Lung (tissue), 12 donors: ENCODE data around the gene UGT1A6. TPM values are rescaled to one million over a fixed set of nuclear protein-coding genes. Genes with fewer than 3 reads are reported as not detected.

Experiments used
- ATAC-seq: fragments of 200-7000 bp; cut with Tn5 transposase; one replicate; pipeline ENCODE4 v1.9.1; 2020; ENCODE audit warnings: moderate number of reproducible peaks; ENCODE audit not compliant: insufficient read depth, low FRiP score
- DNase-seq, 3 donors: peaks; one replicate each; pipeline ENCODE4 v3.0.0-alpha.2; 2013 to 2017
- H3K27ac ChIP-seq, 2 donors: one replicate each; pipeline ENCODE4 v1.5.1; 2013; ENCODE audit warnings: mild to moderate bottlenecking in 2 of 2, moderate library complexity in 2 of 2, control low read depth in 1 of 2, inconsistent platforms in 1 of 2, low read depth in 1 of 2, low read length in 1 of 2
- H3K27me3 ChIP-seq, 3 donors: one replicate each; pipeline ENCODE4 v1.5.1; 2013; ENCODE audit warnings: low read length in 2 of 3; ENCODE audit not compliant: control insufficient read depth in 3 of 3, insufficient read depth in 3 of 3
- H3K36me3 ChIP-seq, 4 donors: one replicate each; pipeline ENCODE4 v1.5.1; 2013; ENCODE audit warnings: low read length in 4 of 4, mild to moderate bottlenecking in 1 of 4, moderate library complexity in 1 of 4; ENCODE audit not compliant: control insufficient read depth in 4 of 4, insufficient read depth in 4 of 4
- H3K4me1 ChIP-seq, 5 donors: one replicate each; pipeline ENCODE4 v1.5.1; 2013; ENCODE audit warnings: low read length in 5 of 5, mild to moderate bottlenecking in 2 of 5, moderate library complexity in 1 of 5; ENCODE audit not compliant: control insufficient read depth in 5 of 5, insufficient read depth in 5 of 5
- H3K4me3 ChIP-seq: one replicate; pipeline ENCODE4 v1.5.1; 2013; ENCODE audit warnings: mild to moderate bottlenecking, control low read depth, moderate library complexity
- H3K9ac ChIP-seq, 2 donors: one replicate each; pipeline ENCODE4 v1.5.1; 2013; ENCODE audit warnings: low read length in 2 of 2, control low read depth in 1 of 2; ENCODE audit not compliant: insufficient read depth in 1 of 2
- H3K9me3 ChIP-seq, 4 donors: one replicate each; pipeline ENCODE4 v1.5.1; 2013; ENCODE audit warnings: low read length in 3 of 4, mild to moderate bottlenecking in 1 of 4, moderate library complexity in 1 of 4; ENCODE audit not compliant: control insufficient read depth in 4 of 4, insufficient read depth in 3 of 4
- WGBS, 2 donors: extraction: QIAGEN DNeasy Blood & Tissue Kit; methylation state at CpG; one replicate each; pipeline ENCODE4 v1.1.7; 2013; 5-methylcytosine and 5-hydroxymethylcytosine counted together
- polyA plus RNA-seq, 2 donors: library from polyadenylated mRNA; stranded (reverse); fragments of 200-250 nt; gene quantifications; one replicate each; pipeline ENCODE4 v1.2.1, GENCODE V29; 2013
- total RNA-seq, 2 donors: library from RNA; depleted of rRNA in 1 of 2; stranded (reverse); fragments of >200 nt in 1 of 2; gene quantifications; one replicate each; pipeline ENCODE4 v1.2.1, GENCODE V29; 2014 to 2021
- TF ChIP-seq, protein P1 (sequence below): IDR thresholded peaks from 2 replicates; pipeline ENCODE4 v1.5.1; 2012; ENCODE audit warnings: mild to moderate bottlenecking; ENCODE audit errors: control extremely low read depth, extremely low read depth
- donor health status: control.
- donor health status: control.
- donor health status: Bipolar disorder and iron deficiency.
- donor health status: healthy.
- donor health status: DM: yes; HTN: yes; CAD: no.

UGT1A6 gene
- total and polyA plus RNA-seq, 4 donors: 0.63 to 2.3 (median 1.5) TPM

DNA sequence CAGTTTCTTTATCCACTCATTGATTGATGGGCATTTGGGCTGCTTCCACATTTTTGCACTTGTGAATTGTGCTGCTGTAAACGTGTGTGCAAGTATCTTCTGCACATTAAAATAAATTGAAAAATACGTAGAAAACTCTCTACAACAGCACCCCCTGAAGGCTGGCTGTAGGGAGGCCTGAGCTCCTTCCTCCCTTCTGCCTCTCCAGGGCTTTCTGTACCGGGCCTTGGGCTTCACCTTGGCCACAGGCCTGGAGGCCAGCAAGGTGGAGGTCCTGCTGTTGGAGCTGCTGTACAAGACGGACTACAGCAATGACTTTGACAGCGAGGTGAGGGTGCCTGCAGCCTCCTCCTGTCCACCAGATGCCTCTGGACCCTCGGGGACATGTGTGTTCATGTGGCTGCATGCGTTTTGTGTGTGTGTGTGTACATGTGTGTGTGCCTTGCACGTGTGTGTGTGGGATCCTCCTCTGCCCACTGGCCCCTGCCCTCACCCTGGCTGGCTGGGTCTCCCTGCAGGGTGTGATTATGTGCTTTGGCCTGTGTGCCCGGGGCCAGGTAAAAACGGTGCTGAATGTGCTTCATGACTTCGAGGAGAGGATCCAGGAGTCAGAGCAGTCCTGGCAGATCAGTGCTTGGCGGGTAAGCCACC lies 114.7 kb downstream of the UGT1A6 start:
- WGBS, 2 donors: 73 to 77% methylated on average over 12 of the region's 12 CpGs
- H3K27me3 ChIP-seq: no peaks in the 10 kb centered on the region
- TF ChIP-seq, protein P1, sequence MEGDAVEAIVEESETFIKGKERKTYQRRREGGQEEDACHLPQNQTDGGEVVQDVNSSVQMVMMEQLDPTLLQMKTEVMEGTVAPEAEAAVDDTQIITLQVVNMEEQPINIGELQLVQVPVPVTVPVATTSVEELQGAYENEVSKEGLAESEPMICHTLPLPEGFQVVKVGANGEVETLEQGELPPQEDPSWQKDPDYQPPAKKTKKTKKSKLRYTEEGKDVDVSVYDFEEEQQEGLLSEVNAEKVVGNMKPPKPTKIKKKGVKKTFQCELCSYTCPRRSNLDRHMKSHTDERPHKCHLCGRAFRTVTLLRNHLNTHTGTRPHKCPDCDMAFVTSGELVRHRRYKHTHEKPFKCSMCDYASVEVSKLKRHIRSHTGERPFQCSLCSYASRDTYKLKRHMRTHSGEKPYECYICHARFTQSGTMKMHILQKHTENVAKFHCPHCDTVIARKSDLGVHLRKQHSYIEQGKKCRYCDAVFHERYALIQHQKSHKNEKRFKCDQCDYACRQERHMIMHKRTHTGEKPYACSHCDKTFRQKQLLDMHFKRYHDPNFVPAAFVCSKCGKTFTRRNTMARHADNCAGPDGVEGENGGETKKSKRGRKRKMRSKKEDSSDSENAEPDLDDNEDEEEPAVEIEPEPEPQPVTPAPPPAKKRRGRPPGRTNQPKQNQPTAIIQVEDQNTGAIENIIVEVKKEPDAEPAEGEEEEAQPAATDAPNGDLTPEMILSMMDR: no peak
- no peak overlapping the region for H3K27ac ChIP-seq
- DNase-seq (no peak), ATAC-seq (no peak)
- peaks cover 0 to 2% (median 0%) of the 10 kb centered on the region in 4 donors for H3K9me3 ChIP-seq
- H3K9ac ChIP-seq: no peak overlapping the region
- H3K4me1 ChIP-seq: no peaks in the 10 kb centered on the region
- H3K36me3 ChIP-seq: no peaks in the 10 kb centered on the region
- no peak overlapping the region for H3K4me3 ChIP-seq

DNA sequence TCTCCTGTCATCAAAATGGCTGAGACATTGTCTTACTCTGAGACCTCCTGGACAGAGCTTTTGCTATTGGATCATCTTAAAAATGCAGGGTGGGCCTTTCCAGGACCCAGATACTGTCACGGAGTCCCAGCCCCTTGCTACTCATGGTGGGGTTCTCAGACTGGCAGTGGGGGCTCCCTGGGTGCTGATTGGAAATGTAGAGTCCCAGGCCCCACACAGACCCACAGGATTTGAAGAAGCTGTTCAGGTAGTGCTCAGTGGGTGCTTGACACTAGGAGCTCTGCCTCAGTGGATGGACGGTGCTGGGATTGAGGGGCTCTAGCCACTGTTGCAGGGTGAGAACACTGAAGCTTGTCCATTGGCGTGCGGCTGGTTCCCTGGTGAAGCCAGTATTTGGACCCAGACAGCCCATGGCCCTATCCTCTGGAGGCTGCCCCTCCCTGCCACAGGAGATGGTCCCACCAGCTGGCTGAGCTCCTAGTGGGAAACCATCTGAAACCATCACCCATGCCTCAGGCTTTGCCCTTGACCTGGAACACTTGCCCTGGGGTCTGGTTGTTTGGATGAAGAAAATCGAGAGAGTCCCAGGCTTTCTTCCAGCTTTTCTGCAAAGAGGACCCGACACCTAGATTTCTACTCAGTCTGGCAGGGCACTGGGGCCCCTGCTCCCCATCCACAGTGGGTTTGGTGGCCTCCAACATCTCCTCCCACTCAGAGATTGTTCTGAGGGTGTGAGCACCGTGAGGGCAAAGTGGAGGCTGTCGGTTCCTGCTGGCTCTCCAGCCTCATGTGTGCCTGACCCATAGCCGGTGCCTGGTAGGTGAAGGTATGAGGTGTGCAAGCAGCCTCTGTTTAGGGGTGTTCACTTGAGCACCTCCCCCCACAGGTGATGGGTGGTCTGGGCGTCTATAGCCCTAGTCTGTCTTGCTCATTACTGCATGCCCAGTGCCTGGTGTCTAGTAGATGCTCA lies 115.6 kb downstream of the UGT1A6 start:
- Histone ChIP-seq H3K4me1 (no peaks in the 10 kb centered on the region), H3K27me3 (no peaks in the 10 kb centered on the region), H3K9me3 (peaks cover 0 to 2% (median 0%) of the 10 kb centered on the region in 4 donors), H3K36me3 (no peaks in the 10 kb centered on the region), H3K4me3 (no peak overlapping the region), H3K9ac (no peak overlapping the region), H3K27ac (no peak overlapping the region)
- ATAC-seq (no peak), DNase-seq (no peak)
- TF ChIP-seq, protein P1: no peak
- 80 to 84% methylated on average over 10 of the region's 10 CpGs for WGBS, 2 donors

DNA sequence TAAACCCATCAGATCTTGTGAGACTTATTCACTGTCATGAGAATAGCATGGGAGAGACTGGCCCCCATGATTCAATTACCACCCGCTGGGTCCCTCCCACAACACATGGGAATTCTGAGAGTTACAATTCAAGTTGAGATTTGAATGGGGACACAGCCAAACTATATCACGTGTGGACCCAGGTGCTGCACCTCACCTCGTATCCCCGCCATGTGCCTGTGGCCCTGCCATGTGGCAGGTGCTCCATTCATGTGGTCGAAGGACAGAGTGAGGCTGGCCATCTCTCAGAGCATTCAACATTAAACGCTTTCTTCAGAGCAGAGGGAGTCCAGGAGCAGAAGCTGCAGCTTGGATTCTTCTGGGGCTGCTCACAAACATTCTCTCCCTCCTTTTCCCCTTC lies 117.7 kb downstream of the UGT1A6 start:
- WGBS, 2 donors: 91 to 92% methylated on average over 6 of the region's 6 CpGs
- Histone ChIP-seq H3K27me3 (no peaks in the 10 kb centered on the region), H3K27ac (no peak overlapping the region), H3K36me3 (no peaks in the 10 kb centered on the region), H3K9ac (no peak overlapping the region), H3K4me1 (no peaks in the 10 kb centered on the region), H3K4me3 (no peak overlapping the region), H3K9me3 (peaks cover 0 to 2% (median 0%) of the 10 kb centered on the region in 4 donors)
- DNase-seq (no peak), ATAC-seq (no peak)
- TF ChIP-seq, protein P1: no peak
